ENCODE results near the gene WDR27.
"Not testable (repeated sequence)": the region's sequence is repeated elsewhere in the genome, so short reads cannot be mapped to it uniquely, and the experiment has no call there.

WDR27 gene

GRCh38 chr6:169451065-169451838, 250.6 kb downstream of the WDR27 start:
- FAIRE-seq, result no peak
- DNase-seq (ENCODE audit: low spot score), result no peak

DNA sequence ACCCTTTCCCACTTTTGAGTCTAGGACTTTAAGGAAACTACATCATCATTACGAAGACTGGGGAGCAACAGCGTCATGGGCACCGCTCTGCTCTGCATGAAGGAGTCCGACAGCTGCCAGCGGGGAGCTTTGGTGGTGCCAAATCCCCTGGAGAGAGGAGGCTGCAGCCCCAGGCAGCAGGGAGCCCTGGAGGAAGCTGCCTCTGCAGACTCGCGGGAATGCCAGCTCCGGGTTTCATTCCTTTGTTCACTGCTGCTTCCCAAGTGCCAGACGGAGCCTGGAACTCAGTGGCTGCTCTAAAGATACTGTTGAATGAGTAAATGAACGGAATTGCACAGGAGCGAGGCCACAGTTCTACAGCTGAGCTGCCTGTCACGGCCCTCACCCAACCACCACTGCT, 251.7 kb downstream of the WDR27 start:
- DNase-seq (ENCODE audit: low spot score) (no peak), FAIRE-seq (no peak)

GRCh38 chr6:169449221-169449620, 252.6 kb downstream of the WDR27 start:
- no peak for FAIRE-seq
- DNase-seq (ENCODE audit: low spot score), result no peak

DNA sequence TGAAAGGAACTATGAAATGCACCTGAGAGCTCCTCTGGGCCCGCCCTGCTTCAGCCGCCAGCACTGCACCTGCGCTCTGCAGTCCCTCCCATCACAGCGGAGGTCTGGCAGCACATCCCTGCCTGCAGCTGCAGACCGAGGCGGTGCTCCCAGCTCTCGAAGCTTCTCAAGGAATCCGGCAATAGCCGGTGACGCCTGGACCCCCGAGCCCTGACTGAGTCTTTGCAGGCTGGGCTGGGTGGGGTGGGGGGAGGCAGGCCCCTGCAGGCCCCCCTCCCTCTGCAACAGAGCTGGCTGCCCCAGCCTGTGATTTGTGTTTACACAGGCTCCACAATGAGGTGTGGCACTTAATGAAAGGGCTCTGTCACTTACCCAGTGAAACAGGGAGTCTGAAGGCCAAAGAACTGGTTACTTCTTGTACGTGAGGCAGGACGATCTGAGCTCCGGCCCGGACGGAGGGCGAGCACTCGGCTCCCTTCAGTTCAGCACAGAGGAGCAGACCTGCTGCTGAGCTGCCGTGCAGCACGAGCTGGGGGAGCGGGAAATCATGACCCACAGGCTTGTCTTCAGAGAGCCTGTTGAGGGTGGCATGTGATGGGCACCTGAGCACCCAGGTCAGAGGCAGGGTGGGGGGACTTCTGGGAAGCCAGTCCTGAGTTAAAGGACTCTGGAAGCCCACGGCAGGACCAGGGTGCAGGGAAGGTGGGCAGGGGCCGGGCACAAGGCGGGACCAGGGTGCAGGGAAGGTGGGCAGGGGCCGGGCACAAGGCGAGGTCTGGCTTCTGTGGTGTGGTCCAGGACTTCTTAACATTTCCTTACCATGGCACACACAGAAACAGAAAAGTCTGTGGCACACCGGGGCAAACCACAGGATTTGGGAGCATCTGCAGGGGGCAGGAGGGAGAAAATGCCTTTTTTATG, 255.9 kb downstream of the WDR27 start:
- no peak for FAIRE-seq
- DNase-seq (ENCODE audit: low spot score), result no peak

DNA sequence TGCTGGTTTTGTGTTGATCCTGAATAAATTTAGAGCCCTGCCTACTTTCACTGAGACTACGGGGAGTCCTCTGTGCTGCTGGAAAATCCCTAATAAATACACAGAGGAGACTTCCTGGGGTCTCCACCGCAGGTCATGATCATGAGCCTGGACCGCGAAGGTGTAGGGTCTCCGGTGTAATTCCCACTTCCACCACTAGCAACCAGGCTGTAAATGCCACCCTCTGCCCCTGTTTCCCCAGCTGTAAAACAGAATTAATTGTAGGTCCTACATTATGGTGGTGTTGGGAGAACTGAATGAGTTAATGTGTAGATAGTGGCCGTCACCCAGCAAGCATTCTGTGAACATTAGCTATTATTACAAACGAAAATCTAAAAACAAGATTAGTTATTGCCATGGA, 256.6 kb downstream of the WDR27 start:
- FAIRE-seq (no peak), DNase-seq (ENCODE audit: low spot score) (no peak)

- FAIRE-seq (no peak), DNase-seq (ENCODE audit: low spot score) (no peak)
Measured at GRCh38 chr6:169441292-169441691, 260.5 kb downstream of the WDR27 start.

- FAIRE-seq (no peak), DNase-seq (ENCODE audit: low spot score) (no peak)
Measured at GRCh38 chr6:169439710-169440109, 262.1 kb downstream of the WDR27 start.

DNA sequence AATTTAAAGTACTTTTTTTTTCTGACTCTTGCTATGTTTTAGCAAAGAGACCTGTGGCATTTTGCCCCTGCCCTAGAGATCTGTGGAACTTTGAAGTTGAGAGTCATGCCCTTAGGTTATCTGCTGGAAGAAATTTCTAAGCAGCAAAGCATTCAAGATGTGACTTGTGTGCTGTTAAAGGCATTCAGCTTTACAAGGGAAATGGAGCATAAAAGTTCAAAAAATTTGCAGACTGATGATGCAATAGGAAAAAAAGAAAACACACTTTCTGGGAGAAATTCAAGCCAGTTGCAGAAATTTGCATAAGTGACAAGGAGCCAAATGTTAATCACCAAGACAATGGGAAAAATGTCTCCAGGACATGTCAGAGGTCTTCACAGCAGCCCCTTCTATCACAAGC, 267.3 kb downstream of the WDR27 start:
- FAIRE-seq; DNase-seq (ENCODE audit: low spot score): not testable (repeated sequence)

GRCh38 chr6:169429001-169429400, 272.8 kb downstream of the WDR27 start:
- no peak for FAIRE-seq
- no peak for DNase-seq (ENCODE audit: low spot score)

GRCh38 chr6:169428532-169428931, 273.3 kb downstream of the WDR27 start:
- FAIRE-seq (no peak), DNase-seq (ENCODE audit: low spot score) (peak; percentile 53)

- DNase-seq (ENCODE audit: low spot score), result peak; percentile 69
- no peak for FAIRE-seq
Measured at GRCh38 chr6:169427856-169428255, 274.0 kb downstream of the WDR27 start.

GRCh38 chr6:169426611-169427010, 275.2 kb downstream of the WDR27 start:
- no peak for DNase-seq (ENCODE audit: low spot score)
- no peak for FAIRE-seq

GRCh38 chr6:169425628-169426370, 276.0 kb downstream of the WDR27 start:
- DNase-seq (ENCODE audit: low spot score), result no peak

DNA sequence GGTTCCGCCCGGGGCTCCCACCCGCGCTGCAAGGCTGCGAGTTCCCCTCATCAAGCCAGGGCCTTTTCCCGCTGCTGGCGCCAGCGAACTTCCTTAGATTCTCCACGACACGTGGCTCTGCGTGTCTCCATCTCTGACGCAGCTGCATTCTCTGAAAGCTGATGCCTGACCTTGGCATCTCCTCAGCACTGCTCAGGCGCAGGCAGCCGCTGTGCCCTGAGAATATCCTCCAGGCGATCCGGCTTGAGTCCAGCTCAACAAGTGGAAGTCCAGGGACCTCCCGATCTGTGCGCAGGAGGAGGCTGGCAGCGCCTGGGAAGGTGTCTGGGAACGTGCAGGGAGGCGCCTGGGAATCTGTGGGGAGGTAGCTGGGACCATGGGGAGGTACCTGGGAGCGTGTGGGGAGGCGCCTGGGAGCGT, 277.0 kb downstream of the WDR27 start:
- FAIRE-seq (no peak), DNase-seq (ENCODE audit: low spot score) (no peak)

More at GRCh38 chr6:169425628-169426370, 276.0 kb downstream of the WDR27 start:
- FAIRE-seq, result no peak

GRCh38 chr6:169424149-169424804, 277.6 kb downstream of the WDR27 start:
- DNase-seq (ENCODE audit: low spot score) (no peak), FAIRE-seq (no peak)

DNA sequence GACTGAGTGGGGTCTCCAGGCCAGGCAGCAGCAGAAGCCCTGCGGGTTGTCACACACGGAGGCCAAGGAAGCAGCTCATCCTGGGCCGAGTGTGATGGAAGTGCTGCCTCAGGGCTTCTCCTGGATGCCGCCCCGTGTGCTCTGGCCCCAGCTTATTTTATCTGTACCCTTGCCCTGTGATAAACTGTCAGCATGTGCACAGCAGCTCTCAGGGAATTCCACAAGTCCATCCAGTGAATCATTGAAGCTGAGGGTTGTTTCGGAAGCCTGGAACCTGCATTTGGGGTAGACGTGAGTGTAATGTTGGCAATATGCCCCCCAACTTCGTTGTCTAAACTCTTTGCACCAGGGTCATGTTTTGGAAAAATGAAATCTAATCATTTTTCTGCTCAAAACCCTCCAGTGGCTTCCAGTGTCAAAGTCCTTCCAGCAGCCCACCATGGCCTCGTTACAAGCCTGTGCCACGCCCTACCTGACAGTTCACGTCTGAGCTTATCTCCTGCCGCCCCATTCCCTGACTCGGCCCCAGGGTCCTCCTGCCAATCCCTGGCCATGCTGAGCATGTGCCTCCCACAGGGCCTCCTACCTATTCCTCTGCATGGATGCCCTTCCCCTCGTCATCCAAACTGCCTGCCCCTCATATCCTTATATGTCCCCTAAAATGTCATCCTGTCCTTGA, 280.1 kb downstream of the WDR27 start:
- FAIRE-seq (no peak), DNase-seq (ENCODE audit: low spot score) (no peak)

- FAIRE-seq, result no peak
- DNase-seq (ENCODE audit: low spot score), result no peak
Measured at GRCh38 chr6:169420912-169421543, 280.8 kb downstream of the WDR27 start.

- no peak for DNase-seq (ENCODE audit: low spot score)
- no peak for FAIRE-seq
Measured at GRCh38 chr6:169417101-169417500, 284.7 kb downstream of the WDR27 start.

GRCh38 chr6:169416249-169416648, 285.6 kb downstream of the WDR27 start:
- DNase-seq (ENCODE audit: low spot score) (no peak), FAIRE-seq (no peak)

GRCh38 chr6:169415179-169415578, 286.6 kb downstream of the WDR27 start:
- no peak for FAIRE-seq
- DNase-seq (ENCODE audit: low spot score), result no peak
